ENCODE data around the gene ACAA2. TPM values are rescaled to one million over a fixed set of nuclear protein-coding genes. Genes with fewer than 3 reads are reported as not detected.

Gene ACAA2
- total and polyA plus RNA-seq, 5 donors from 2014 or later, result 16.1 to 91.9 (median 69.6) TPM

DNA sequence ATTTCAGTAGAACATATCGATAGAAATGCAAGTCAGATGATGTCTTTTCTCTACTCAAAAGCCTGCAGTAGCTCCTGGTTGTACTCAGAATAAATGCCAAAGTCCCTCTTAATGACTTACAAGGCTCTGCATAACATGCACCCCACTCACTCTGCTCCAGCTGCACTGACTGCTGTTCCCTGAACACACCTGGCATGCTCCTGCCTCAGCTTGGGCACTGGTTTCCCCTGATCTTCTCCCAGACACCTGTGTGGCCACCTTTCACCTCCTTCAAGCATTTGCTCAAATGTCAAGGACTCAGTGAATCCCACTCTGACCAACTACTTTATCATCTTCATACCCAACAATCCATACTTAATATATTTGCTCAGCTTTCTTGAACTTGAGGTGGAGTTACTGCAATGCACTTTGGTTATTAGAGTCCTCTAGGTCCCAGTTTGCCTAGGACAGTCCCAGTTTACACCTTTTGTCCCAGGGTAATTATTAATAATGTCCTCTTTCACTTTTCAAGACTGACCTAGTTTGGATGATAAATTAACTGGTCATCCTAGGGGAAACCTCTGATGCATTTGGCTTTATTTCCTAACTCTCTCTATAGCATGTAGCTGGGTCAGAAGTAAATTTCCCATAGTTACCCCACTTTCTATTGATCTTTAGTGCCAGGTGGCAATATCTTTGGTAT lies 44.1 kb downstream of the ACAA2 start:
- H3K9me3 ChIP-seq (ENCODE audit: control insufficient read depth in 2 of 2, low read length in 2 of 2), result no peaks in the 10 kb centered on the region
- Mint-ChIP-seq H3K36me3 (no peaks in the 10 kb centered on the region), H3K4me3 (no peak overlapping the region), H3K9me3 (peaks cover 0 to 3% (median 0%) of the 10 kb centered on the region in 7 donors), H3K4me1 (peaks cover 0 to 7% (median 6%) of the 10 kb centered on the region in 4 donors), H3K27me3 (no peaks in the 10 kb centered on the region), H3K27ac (no peak overlapping the region)
- no peaks in the 10 kb centered on the region for H3K27me3 ChIP-seq (ENCODE audit: control insufficient read depth, insufficient read depth, low read length)
- H3K36me3 ChIP-seq (ENCODE audit: control insufficient read depth, insufficient read depth, low read length), result no peaks in the 10 kb centered on the region
- DNase-seq (no peak), ATAC-seq (ENCODE audit: low read depth in 2 of 2) (no peak)
- H3K4me1 ChIP-seq (ENCODE audit: control insufficient read depth, insufficient read depth, low read length, poor library complexity, severe bottlenecking), result no peaks in the 10 kb centered on the region
- no peak overlapping the region for H3K4me3 ChIP-seq (ENCODE audit: low read depth, low read length)
- H3K27ac ChIP-seq (ENCODE audit: insufficient read depth, low read length, poor library complexity, severe bottlenecking), result no peak overlapping the region

DNA sequence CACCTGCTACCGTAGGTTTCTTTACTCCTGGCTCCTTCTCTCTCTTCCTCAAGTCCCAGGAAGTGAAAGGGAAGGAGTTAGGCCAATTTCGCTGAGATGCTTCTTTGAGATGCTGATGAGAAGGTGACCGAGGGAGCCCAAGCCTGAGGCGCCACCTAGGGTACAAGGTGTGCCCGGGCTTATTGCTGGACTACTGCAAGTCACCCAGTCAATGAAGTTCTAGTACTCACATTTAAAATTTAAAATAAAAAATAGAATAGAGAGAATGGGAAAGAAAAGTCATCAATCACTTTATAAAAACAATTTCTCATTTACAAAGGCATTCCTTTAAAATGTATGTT lies 45.3 kb downstream of the ACAA2 start:
- H3K27ac ChIP-seq (ENCODE audit: insufficient read depth, low read length, poor library complexity, severe bottlenecking), result no peak overlapping the region
- peaks cover 0 to 7% (median 6%) of the 10 kb centered on the region in 4 donors for H3K4me1 Mint-ChIP-seq
- H3K9me3 ChIP-seq (ENCODE audit: control insufficient read depth in 2 of 2, low read length in 2 of 2), result no peaks in the 10 kb centered on the region
- DNase-seq, result peak in 1 of 3 donors; percentile 19
- H3K9me3 Mint-ChIP-seq, result peaks cover 0 to 3% (median 0%) of the 10 kb centered on the region in 7 donors
- H3K27me3 Mint-ChIP-seq, result no peaks in the 10 kb centered on the region
- no peaks in the 10 kb centered on the region for H3K36me3 Mint-ChIP-seq
- ATAC-seq (ENCODE audit: low read depth in 2 of 2), result no peak
- no peak overlapping the region for H3K27ac Mint-ChIP-seq
- H3K4me3 Mint-ChIP-seq, result no peak overlapping the region
- H3K27me3 ChIP-seq (ENCODE audit: control insufficient read depth, insufficient read depth, low read length), result no peaks in the 10 kb centered on the region
- no peaks in the 10 kb centered on the region for H3K36me3 ChIP-seq (ENCODE audit: control insufficient read depth, insufficient read depth, low read length)
- H3K4me3 ChIP-seq (ENCODE audit: low read depth, low read length), result no peak overlapping the region
- no peaks in the 10 kb centered on the region for H3K4me1 ChIP-seq (ENCODE audit: control insufficient read depth, insufficient read depth, low read length, poor library complexity, severe bottlenecking)

DNA sequence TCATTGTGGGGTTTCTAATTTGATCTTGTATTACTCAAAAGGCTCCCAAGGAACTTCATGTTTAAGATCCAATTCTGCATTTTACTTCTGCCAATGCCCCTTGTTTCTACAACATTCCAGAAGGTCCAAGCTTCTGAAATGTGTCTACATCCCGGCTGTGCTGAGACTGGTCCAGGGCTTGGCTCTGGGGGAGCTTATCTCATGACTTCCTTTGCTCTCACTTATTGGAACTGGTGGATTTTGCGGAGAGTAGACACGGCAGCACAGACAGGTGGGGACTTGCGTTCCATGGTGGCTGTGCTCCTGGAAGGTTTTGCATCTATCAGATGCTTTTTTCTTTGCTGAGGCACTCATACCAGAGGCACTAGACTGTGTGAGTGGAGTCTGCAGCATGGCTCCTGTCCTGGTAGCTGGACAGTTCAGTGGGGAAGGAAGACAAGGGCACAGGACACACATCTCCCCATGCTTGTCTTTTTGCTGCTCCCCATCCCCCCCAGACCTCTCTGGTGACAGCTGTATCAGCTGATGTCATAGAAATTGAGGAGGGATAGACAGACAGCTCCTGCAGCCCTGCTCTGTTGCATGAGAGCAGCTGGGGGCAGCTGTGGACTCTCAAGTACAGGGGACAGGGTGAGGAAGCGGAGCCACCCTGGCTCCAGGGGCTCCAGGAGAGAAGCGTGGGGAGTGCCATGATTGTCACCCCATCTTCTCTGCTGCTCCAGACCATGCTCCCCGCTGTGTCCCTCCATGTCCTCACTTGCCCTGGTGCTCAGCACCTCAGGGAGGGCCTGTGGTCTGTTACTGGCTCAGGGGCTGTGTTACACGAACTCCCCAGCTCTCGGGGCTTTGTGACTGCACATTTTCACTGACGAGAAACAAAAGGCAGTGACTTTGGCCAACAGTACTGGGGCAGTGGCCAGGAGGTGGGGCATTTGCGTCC lies 46.0 kb downstream of the ACAA2 start:
- DNase-seq (no peak), ATAC-seq (ENCODE audit: low read depth in 2 of 2) (no peak)
- no peaks in the 10 kb centered on the region for H3K36me3 ChIP-seq (ENCODE audit: control insufficient read depth, insufficient read depth, low read length)
- H3K9me3 Mint-ChIP-seq, result peaks cover 0 to 3% (median 0%) of the 10 kb centered on the region in 7 donors
- no peaks in the 10 kb centered on the region for H3K36me3 Mint-ChIP-seq
- no peak overlapping the region for H3K4me3 Mint-ChIP-seq
- no peak overlapping the region for H3K27ac ChIP-seq (ENCODE audit: insufficient read depth, low read length, poor library complexity, severe bottlenecking)
- H3K27me3 Mint-ChIP-seq, result no peaks in the 10 kb centered on the region
- H3K4me1 ChIP-seq (ENCODE audit: control insufficient read depth, insufficient read depth, low read length, poor library complexity, severe bottlenecking), result no peaks in the 10 kb centered on the region
- H3K4me1 Mint-ChIP-seq, result peaks cover 0 to 7% (median 6%) of the 10 kb centered on the region in 4 donors
- no peaks in the 10 kb centered on the region for H3K9me3 ChIP-seq (ENCODE audit: control insufficient read depth in 2 of 2, low read length in 2 of 2)
- H3K27me3 ChIP-seq (ENCODE audit: control insufficient read depth, insufficient read depth, low read length), result no peaks in the 10 kb centered on the region
- H3K27ac Mint-ChIP-seq, result peak overlapping the region in 1 of 3 donors; percentile 13
- no peak overlapping the region for H3K4me3 ChIP-seq (ENCODE audit: low read depth, low read length)

DNA sequence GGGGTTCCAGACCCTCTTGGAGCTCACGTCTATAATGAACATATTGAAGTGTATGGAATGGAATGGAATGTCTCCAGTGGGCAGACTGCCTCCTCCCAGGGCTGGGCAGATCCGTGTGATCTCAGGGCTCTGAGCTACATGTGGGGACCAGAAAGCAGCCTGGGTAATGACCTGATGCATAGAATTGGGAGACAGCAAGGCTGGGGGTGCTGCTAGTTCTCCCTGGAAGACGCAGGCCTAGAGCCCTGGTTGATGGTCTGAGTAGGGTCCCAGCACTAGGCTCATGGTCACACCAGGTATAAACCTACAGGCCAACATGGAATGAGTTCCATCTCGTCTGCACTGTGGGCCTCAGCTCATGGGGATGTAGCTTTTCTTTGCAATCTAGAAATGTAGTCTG lies 46.7 kb downstream of the ACAA2 start:
- peak in 1 of 2 donors; percentile 9 for ATAC-seq (ENCODE audit: low read depth in 2 of 2)
- Mint-ChIP-seq H3K27ac (peak overlapping the region in 1 of 3 donors; percentile 13), H3K4me3 (no peak overlapping the region)

DNA sequence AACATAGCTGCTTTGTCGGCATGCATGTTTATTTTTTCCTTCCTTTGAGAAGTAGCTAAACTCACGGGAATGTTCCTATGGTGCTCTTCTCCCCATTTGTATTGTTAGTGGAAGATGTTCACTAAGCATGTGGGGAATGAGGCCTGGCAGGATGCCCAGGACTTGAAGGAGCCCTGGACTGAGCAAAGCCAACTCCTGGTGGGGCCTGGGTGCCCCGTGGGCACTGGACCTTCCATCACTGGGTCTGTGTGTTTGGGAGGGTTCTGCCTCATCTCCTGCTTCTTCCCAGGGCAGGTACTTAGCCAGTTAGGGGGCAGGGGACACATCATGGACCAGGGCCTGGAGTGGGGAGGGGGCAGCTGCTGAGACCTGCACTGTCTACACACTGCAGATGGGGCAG lies 49.3 kb downstream of the ACAA2 start:
- H3K36me3 Mint-ChIP-seq, result no peaks in the 10 kb centered on the region
- Histone ChIP-seq H3K4me1 (ENCODE audit: control insufficient read depth, insufficient read depth, low read length, poor library complexity, severe bottlenecking) (no peaks in the 10 kb centered on the region), H3K27ac (ENCODE audit: insufficient read depth, low read length, poor library complexity, severe bottlenecking) (no peak overlapping the region), H3K36me3 (ENCODE audit: control insufficient read depth, insufficient read depth, low read length) (no peaks in the 10 kb centered on the region), H3K4me3 (ENCODE audit: low read depth, low read length) (no peak overlapping the region), H3K9me3 (ENCODE audit: control insufficient read depth in 2 of 2, low read length in 2 of 2) (no peaks in the 10 kb centered on the region), H3K27me3 (ENCODE audit: control insufficient read depth, insufficient read depth, low read length) (no peaks in the 10 kb centered on the region)
- H3K27ac Mint-ChIP-seq, result no peak overlapping the region
- no peak for ATAC-seq (ENCODE audit: low read depth in 2 of 2)
- no peaks in the 10 kb centered on the region for H3K27me3 Mint-ChIP-seq
- DNase-seq, result no peak
- peaks cover 0 to 3% (median 0%) of the 10 kb centered on the region in 7 donors for H3K9me3 Mint-ChIP-seq
- H3K4me3 Mint-ChIP-seq, result no peak overlapping the region
- H3K4me1 Mint-ChIP-seq, result peaks cover 0 to 7% (median 6%) of the 10 kb centered on the region in 4 donors

More for the DNA sequence above, 46.7 kb downstream of the ACAA2 start:
- H3K36me3 Mint-ChIP-seq, result no peaks in the 10 kb centered on the region
- no peak for DNase-seq
- no peaks in the 10 kb centered on the region for H3K4me1 ChIP-seq (ENCODE audit: control insufficient read depth, insufficient read depth, low read length, poor library complexity, severe bottlenecking)
- no peaks in the 10 kb centered on the region for H3K9me3 ChIP-seq (ENCODE audit: control insufficient read depth in 2 of 2, low read length in 2 of 2)
- no peaks in the 10 kb centered on the region for H3K27me3 ChIP-seq (ENCODE audit: control insufficient read depth, insufficient read depth, low read length)
- peaks cover 0 to 3% (median 0%) of the 10 kb centered on the region in 7 donors for H3K9me3 Mint-ChIP-seq
- H3K36me3 ChIP-seq (ENCODE audit: control insufficient read depth, insufficient read depth, low read length), result no peaks in the 10 kb centered on the region
- no peak overlapping the region for H3K4me3 ChIP-seq (ENCODE audit: low read depth, low read length)
- H3K27ac ChIP-seq (ENCODE audit: insufficient read depth, low read length, poor library complexity, severe bottlenecking), result no peak overlapping the region
- peaks cover 0 to 7% (median 6%) of the 10 kb centered on the region in 4 donors for H3K4me1 Mint-ChIP-seq
- no peaks in the 10 kb centered on the region for H3K27me3 Mint-ChIP-seq

DNA sequence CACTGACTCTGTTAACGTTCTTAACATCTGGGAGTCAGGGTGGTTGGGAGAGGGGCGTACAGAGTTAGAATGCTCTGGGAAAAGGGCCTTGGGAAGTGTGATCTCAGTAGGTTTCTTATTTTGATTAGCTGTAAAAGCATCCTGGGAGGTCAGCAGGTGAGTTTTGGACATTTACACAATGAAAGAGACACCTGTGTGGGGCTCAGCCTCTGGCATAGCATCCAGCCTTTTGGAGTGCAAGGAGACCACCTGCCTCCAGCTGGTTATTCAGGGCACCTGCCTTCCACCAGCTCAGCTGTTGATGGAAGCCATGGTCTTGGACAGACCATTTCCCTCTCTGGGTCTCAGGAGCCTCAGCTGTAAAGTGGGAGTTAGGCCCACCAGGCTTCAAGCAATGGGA lies 49.7 kb downstream of the ACAA2 start:
- Mint-ChIP-seq H3K4me1 (peaks cover 0 to 7% (median 6%) of the 10 kb centered on the region in 4 donors), H3K9me3 (no peaks in the 10 kb centered on the region), H3K27ac (peak overlapping the region in 1 of 3 donors; percentile 74), H3K27me3 (no peaks in the 10 kb centered on the region), H3K36me3 (no peaks in the 10 kb centered on the region), H3K4me3 (no peak overlapping the region)
- no peaks in the 10 kb centered on the region for H3K9me3 ChIP-seq (ENCODE audit: control insufficient read depth in 2 of 2, low read length in 2 of 2)
- H3K27me3 ChIP-seq (ENCODE audit: control insufficient read depth, insufficient read depth, low read length), result no peaks in the 10 kb centered on the region
- no peaks in the 10 kb centered on the region for H3K36me3 ChIP-seq (ENCODE audit: control insufficient read depth, insufficient read depth, low read length)
- no peak overlapping the region for H3K27ac ChIP-seq (ENCODE audit: insufficient read depth, low read length, poor library complexity, severe bottlenecking)
- DNase-seq, result no peak
- H3K4me3 ChIP-seq (ENCODE audit: low read depth, low read length), result no peak overlapping the region
- no peak for ATAC-seq (ENCODE audit: low read depth in 2 of 2)
- no peaks in the 10 kb centered on the region for H3K4me1 ChIP-seq (ENCODE audit: control insufficient read depth, insufficient read depth, low read length, poor library complexity, severe bottlenecking)

DNA sequence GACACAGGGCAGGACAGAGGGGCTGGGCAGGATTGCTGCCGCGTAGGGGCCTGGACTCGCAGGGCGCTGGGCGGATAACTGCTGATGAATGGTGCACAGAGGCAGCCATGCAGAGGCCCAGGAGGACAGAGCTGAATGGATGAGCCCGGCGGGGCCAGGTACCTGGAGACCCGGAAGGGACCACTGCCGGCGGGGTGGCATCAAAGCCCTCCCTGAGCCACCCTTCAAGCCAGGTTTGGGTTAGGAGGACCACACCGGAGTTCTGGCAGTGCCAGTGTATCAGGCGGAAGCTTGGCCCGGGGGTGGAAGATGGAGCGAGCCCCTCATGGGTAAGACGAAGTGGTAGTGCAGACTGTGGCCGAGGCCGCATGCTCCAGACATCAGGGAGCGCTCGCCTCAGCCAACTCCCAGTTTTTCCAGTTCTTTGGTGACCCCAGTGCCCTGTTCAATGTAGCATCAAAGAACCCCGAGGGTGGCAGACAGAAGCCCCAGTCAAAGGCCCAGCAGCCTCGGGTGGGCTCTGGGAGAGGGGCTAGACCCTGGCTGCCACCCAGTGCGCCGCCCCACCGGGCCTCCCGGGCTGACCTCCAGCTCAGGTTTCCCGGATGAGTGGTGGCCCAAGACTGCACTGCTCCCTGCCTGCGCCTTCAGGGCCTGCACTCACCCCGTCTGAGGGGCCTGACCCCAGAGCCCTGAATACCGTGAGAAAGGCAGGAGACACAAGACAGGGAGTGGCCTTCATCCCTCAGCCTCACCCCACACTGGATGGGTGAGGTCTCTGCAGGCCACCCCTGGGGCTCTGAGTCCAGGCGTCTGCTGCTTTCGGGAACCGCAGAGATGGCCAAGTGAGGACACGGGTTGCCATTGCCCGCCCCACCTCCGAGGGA lies 50.9 kb downstream of the ACAA2 start:
- peaks cover 0 to 1% (median 0%) of the 10 kb centered on the region in 7 donors for H3K9me3 Mint-ChIP-seq
- Histone ChIP-seq H3K27me3 (ENCODE audit: control insufficient read depth, insufficient read depth, low read length) (no peaks in the 10 kb centered on the region), H3K4me1 (ENCODE audit: control insufficient read depth, insufficient read depth, low read length, poor library complexity, severe bottlenecking) (no peaks in the 10 kb centered on the region), H3K36me3 (ENCODE audit: control insufficient read depth, insufficient read depth, low read length) (no peaks in the 10 kb centered on the region), H3K9me3 (ENCODE audit: control insufficient read depth in 2 of 2, low read length in 2 of 2) (no peaks in the 10 kb centered on the region), H3K4me3 (ENCODE audit: low read depth, low read length) (no peak overlapping the region), H3K27ac (ENCODE audit: insufficient read depth, low read length, poor library complexity, severe bottlenecking) (no peak overlapping the region)
- H3K27ac Mint-ChIP-seq, result peak overlapping the region in 1 of 3 donors; percentile 74
- ATAC-seq (ENCODE audit: low read depth in 2 of 2) (no peak), DNase-seq (no peak)
- peaks cover 0 to 7% (median 6%) of the 10 kb centered on the region in 4 donors for H3K4me1 Mint-ChIP-seq
- no peak overlapping the region for H3K4me3 Mint-ChIP-seq
- no peaks in the 10 kb centered on the region for H3K36me3 Mint-ChIP-seq
- H3K27me3 Mint-ChIP-seq, result no peaks in the 10 kb centered on the region
